GM21737 (cell line): ENCODE results near the gene TAGLN2.
"Not testable (repeated sequence)": the region's sequence is repeated elsewhere in the genome, so short reads cannot be mapped to it uniquely, and the experiment has no call there.

Source experiments
- ATAC-seq: cut with Tn5 transposase; IDR thresholded peaks from one replicate; pipeline ENCODE4 v1.9.1; 2021; ENCODE audit warnings: mild to moderate bottlenecking, moderate library complexity; ENCODE audit not compliant: unreplicated experiment

The TAGLN2 gene

GRCh38 chr1:159904036-159904435, 21.3 kb downstream of the TAGLN2 start:
- not testable (repeated sequence) for ATAC-seq

GRCh38 chr1:159902541-159902940, 22.8 kb downstream of the TAGLN2 start:
- no peak for ATAC-seq

- ATAC-seq = no peak
Measured at GRCh38 chr1:159900755-159901360, 24.4 kb downstream of the TAGLN2 start.

- no peak for ATAC-seq
Measured at GRCh38 chr1:159900086-159900680, 25.1 kb downstream of the TAGLN2 start, which contains the start of gene CFAP45. CFAP45 (minus strand) TSS chr1:159900165; CDS start chr1:159900098, 67 bp downstream.

GRCh38 chr1:159899634-159900033, 25.7 kb downstream of the TAGLN2 start:
- ATAC-seq = not testable (repeated sequence)

GRCh38 chr1:159898527-159898926, 26.8 kb downstream of the TAGLN2 start:
- no peak for ATAC-seq

GRCh38 chr1:159897962-159898361, 27.3 kb downstream of the TAGLN2 start:
- ATAC-seq = no peak

- ATAC-seq = no peak
Measured at GRCh38 chr1:159896546-159896930, 28.8 kb downstream of the TAGLN2 start.

- no peak for ATAC-seq
Measured at GRCh38 chr1:159895836-159896545, 29.3 kb downstream of the TAGLN2 start.

GRCh38 chr1:159895286-159895685, 30.0 kb downstream of the TAGLN2 start:
- ATAC-seq = no peak

GRCh38 chr1:159892944-159893343, 32.4 kb downstream of the TAGLN2 start:
- ATAC-seq = no peak

- ATAC-seq = peak; percentile 76
Measured at GRCh38 chr1:159891275-159892157, 33.8 kb downstream of the TAGLN2 start.

- ATAC-seq = no peak
Measured at GRCh38 chr1:159890390-159890789, 34.9 kb downstream of the TAGLN2 start.

GRCh38 chr1:159889821-159890252, 35.5 kb downstream of the TAGLN2 start:
- ATAC-seq = peak; percentile 79

GRCh38 chr1:159889202-159889601, 36.1 kb downstream of the TAGLN2 start:
- no peak for ATAC-seq

- no peak for ATAC-seq
Measured at GRCh38 chr1:159884296-159884695, 41.0 kb downstream of the TAGLN2 start.

GRCh38 chr1:159883134-159883533, 42.2 kb downstream of the TAGLN2 start:
- no peak for ATAC-seq

- ATAC-seq = no peak
Measured at GRCh38 chr1:159882527-159882862, 42.8 kb downstream of the TAGLN2 start.

GRCh38 chr1:159881622-159882526, 43.4 kb downstream of the TAGLN2 start:
- no peak for ATAC-seq

GRCh38 chr1:159880430-159880829, 44.9 kb downstream of the TAGLN2 start:
- ATAC-seq = no peak
